ENCODE data around the gene SCFD2. TPM values are rescaled to one million over a fixed set of nuclear protein-coding genes. Genes with fewer than 3 reads are reported as not detected.

Gene SCFD2
- total RNA-seq, 1 donor from 2014 or later = 22.8 TPM

DNA sequence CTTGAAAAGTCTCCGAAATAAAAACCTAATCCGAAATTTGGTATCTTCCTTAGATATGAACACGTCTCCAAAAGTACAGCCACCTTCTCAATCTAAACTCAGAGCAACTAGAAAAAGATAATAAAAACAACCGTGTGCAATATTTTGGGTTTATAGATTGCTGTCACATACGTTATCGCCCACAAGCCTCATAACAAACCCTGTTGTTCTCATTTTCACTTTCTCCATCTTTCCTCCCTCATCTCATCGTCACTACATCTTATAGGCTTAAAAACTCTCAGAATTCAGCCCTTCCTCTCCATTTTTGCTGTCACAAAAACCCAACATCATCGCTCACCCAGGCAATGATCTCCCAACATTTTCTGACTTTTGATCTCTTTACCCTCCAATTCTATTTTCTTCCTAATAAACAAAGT lies 448 bp upstream of the SCFD2 start:
- intact Hi-C loops (cut with DNase I) = loop anchor here (1.0 to 10.0 kb wide), 6 partner anchors 11 to 1524 kb away; partner anchors contain the start of genes CHIC2, DCUN1D4, FIP1L1 and USP46
- TF ChIP-seq, protein P1, sequence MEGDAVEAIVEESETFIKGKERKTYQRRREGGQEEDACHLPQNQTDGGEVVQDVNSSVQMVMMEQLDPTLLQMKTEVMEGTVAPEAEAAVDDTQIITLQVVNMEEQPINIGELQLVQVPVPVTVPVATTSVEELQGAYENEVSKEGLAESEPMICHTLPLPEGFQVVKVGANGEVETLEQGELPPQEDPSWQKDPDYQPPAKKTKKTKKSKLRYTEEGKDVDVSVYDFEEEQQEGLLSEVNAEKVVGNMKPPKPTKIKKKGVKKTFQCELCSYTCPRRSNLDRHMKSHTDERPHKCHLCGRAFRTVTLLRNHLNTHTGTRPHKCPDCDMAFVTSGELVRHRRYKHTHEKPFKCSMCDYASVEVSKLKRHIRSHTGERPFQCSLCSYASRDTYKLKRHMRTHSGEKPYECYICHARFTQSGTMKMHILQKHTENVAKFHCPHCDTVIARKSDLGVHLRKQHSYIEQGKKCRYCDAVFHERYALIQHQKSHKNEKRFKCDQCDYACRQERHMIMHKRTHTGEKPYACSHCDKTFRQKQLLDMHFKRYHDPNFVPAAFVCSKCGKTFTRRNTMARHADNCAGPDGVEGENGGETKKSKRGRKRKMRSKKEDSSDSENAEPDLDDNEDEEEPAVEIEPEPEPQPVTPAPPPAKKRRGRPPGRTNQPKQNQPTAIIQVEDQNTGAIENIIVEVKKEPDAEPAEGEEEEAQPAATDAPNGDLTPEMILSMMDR (IDR thresholded peaks at IDR 0.05) = no peak
- Histone ChIP-seq H3K4me3 (peak overlapping the region; percentile 69 to 97), H3K9me3 (no peaks in the 10 kb centered on the region), H3K36me3 (no peaks in the 10 kb centered on the region), H3K27ac (peak overlapping the region; percentile 17 to 30), H3K4me1 (peaks cover 4 to 22% of the 10 kb centered on the region in 2 donors), H3K27me3 (no peaks in the 10 kb centered on the region)
- DNase-seq (ENCODE audit: low spot score in 2 of 2) = no peak

DNA sequence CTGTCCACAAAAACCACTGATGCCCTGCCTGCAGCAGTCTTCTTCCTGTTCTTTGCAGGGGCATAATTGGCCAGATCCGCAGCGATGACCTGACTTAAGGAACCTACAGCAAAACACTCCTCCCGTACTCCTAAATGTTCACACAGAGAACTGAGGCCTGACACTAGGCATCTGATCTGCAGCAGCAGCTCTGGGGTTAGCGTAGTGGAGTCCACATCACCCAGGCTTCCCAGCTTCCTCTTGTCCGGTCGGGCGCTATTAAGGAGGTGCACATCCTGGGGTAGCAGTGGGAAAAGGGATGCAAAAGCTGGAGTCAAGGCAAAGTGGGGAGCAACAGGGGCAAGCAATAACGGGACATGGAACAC lies 758 bp downstream of the SCFD2 start:
- peak overlapping the region in 1 of 2 donors; percentile 30 for H3K27ac ChIP-seq

DNA sequence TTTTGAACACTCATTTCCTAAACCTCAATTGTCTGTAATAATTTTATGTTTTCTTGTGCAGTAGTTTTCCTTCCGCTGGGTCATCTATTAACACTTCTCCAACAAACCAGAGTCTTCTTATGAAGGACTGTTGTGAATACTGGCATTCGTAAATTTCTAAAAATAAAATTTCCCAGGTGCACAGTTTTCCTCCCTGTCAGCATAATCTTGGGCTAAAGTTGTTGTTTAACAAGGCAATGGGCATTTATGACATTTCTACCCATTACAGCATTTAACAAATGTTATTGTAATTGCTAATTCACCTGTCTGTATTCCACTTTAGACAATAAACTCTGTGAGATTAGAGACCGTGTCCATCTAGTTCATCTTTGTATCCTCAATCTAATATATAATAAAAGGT lies 1.2 kb downstream of the SCFD2 start:
- no peaks in the 10 kb centered on the region for H3K36me3 ChIP-seq
- no peak overlapping the region for H3K27ac ChIP-seq
- intact Hi-C loops (cut with DNase I) = loop anchor here (5.0 to 10.0 kb wide), 2 partner anchors 543 to 700 kb away; partner anchors contain the start of gene CHIC2
- H3K4me1 ChIP-seq = peaks cover 4 to 25% of the 10 kb centered on the region in 2 donors
- no peak for DNase-seq (ENCODE audit: low spot score in 2 of 2)
- TF ChIP-seq, protein P1 (IDR thresholded peaks at IDR 0.05) = no peak
- no peaks in the 10 kb centered on the region for H3K27me3 ChIP-seq
- peak overlapping the region; percentile 69 to 97 for H3K4me3 ChIP-seq
- no peaks in the 10 kb centered on the region for H3K9me3 ChIP-seq

More for the DNA sequence above, 758 bp downstream of the SCFD2 start:
- H3K4me1 ChIP-seq = peaks cover 4 to 25% of the 10 kb centered on the region in 2 donors
- no peaks in the 10 kb centered on the region for H3K9me3 ChIP-seq
- H3K4me3 ChIP-seq = peak overlapping the region; percentile 69 to 97
- H3K27me3 ChIP-seq = no peaks in the 10 kb centered on the region
- TF ChIP-seq, protein P1 (IDR thresholded peaks at IDR 0.05) = no peak
- DNase-seq (ENCODE audit: low spot score in 2 of 2) = no peak
- H3K36me3 ChIP-seq = no peaks in the 10 kb centered on the region
- intact Hi-C loops (cut with DNase I) = loop anchor here (5.0 to 10.0 kb wide), 2 partner anchors 542 to 700 kb away; partner anchors contain the start of gene CHIC2

DNA sequence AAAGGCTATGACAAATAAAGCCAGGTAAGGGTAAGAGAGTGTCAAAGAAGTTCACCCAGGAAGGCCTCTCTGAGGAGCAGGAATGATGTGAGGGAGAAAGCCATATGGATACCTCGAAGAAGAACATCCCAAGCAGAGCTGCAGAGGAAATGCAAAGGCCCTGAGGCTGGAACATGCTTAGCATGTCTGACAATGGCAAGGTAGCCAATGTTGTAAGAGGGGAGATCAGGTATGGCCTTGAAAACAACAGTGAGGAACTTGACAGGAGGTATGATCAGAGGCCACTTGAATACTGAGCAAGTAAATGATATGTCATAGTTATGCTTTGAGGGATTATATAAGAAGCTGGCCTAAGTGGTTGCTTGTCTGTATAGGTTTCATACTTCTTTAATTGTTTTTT lies 3.8 kb downstream of the SCFD2 start:
- Histone ChIP-seq H3K4me3 (no peak overlapping the region), H3K27me3 (no peaks in the 10 kb centered on the region), H3K36me3 (no peaks in the 10 kb centered on the region), H3K27ac (no peak overlapping the region), H3K4me1 (peaks cover 4 to 25% of the 10 kb centered on the region in 2 donors), H3K9me3 (no peaks in the 10 kb centered on the region)
- TF ChIP-seq, protein P1 (IDR thresholded peaks at IDR 0.05) = no peak
- intact Hi-C loops (cut with DNase I) = loop anchor here (10.0 kb wide), 1 partner anchor 703 kb away; the partner anchor contains the start of gene CHIC2
- DNase-seq (ENCODE audit: low spot score in 2 of 2) = no peak

DNA sequence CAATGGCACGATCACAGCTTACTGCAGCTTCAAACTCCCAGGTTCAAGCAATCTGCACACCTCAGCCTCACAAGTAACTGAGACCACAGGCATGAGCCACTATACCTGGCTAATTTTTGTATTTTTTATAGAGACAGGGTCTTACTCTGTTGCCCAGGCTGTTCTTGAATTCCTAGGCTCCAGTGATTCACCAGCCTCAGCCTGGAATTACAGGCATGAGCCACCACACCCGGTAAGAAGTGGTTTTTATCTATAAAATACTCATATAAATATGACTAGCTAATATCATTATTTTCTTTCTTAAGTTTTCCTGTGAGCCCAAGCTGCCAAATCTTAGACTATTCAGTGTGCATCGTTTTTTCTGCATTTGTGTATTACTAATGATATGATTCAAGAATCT lies 4.4 kb downstream of the SCFD2 start:
- intact Hi-C loops (cut with DNase I) = loop anchor here (10.0 kb wide), 1 partner anchor 703 kb away; the partner anchor contains the start of gene CHIC2
- no peaks in the 10 kb centered on the region for H3K36me3 ChIP-seq
- no peak overlapping the region for H3K4me3 ChIP-seq
- no peaks in the 10 kb centered on the region for H3K27me3 ChIP-seq
- peaks cover 4 to 23% of the 10 kb centered on the region in 2 donors for H3K4me1 ChIP-seq
- no peaks in the 10 kb centered on the region for H3K9me3 ChIP-seq
- no peak for DNase-seq (ENCODE audit: low spot score in 2 of 2)
- no peak overlapping the region for H3K27ac ChIP-seq
- TF ChIP-seq, protein P1 (IDR thresholded peaks at IDR 0.05) = no peak
